Panc1 (cell line): ENCODE results near the gene KAT6B. TPM values are rescaled to one million over a fixed set of nuclear protein-coding genes. Genes with fewer than 3 reads are reported as not detected.

ENCODE experiments used
- ATAC-seq: fragments of 200-7000 bp; cut with Tn5 transposase; 2 replicates; pipeline ENCODE4 v1.9.1; 2020; ENCODE audit warnings: mild to moderate bottlenecking, moderate library complexity
- BruUV-seq: library from RNA; stranded (reverse); fragments of 400-500 nt; replicated peaks from 2 replicates; lab custom pipeline; 2021; lab: Mats Ljungman, UMichigan
- CTCF ChIA-PET: fragments of 300-600 bp; sonication (Branson Sonifier 250); formaldehyde crosslinking; loops from one replicate; lab custom pipeline; 2022; ENCODE audit warnings: antibody characterized with exemption; lab: Charles Lee
- POLR2A ChIA-PET: fragments of 300-600 bp; sonication (Branson Sonifier 250); formaldehyde crosslinking; loops from one replicate; lab custom pipeline; 2022; ENCODE audit warnings: antibody characterized with exemption; lab: Charles Lee
- DNase-seq: peaks from one replicate; pipeline ENCODE4 v3.0.0-alpha.2; 2010; ENCODE audit warnings: low read depth, low spot score
- H3K27ac ChIP-seq: 2 replicates; pipeline ENCODE4 v1.5.1; 2011; ENCODE audit warnings: mild to moderate bottlenecking, low read length, inconsistent platforms
- H3K27me3 ChIP-seq: fragments of 200-500 bp; sonication (Bioruptor generic); 2 replicates; pipeline ENCODE4 v1.6.0; 2014; ENCODE audit warnings: low read length, inconsistent platforms; ENCODE audit not compliant: control insufficient read depth, insufficient read depth
- H3K36me3 ChIP-seq: fragments of 200-500 bp; sonication (Bioruptor generic); 2 replicates; pipeline ENCODE4 v1.5.1; 2014; ENCODE audit warnings: inconsistent platforms, mild to moderate bottlenecking, low read length, moderate library complexity; ENCODE audit not compliant: control insufficient read depth, insufficient read depth
- H3K4me1 ChIP-seq: 2 replicates; pipeline ENCODE4 v1.5.1; 2011; ENCODE audit warnings: inconsistent platforms, mild to moderate bottlenecking, low read length, moderate library complexity; ENCODE audit not compliant: control insufficient read depth, insufficient read depth
- H3K4me3 ChIP-seq, 2 experiments: 2 replicates each; pipeline ENCODE4 v1.5.1; 2011 to 2012; ENCODE audit warnings: low read depth in 2 of 2, low read length in 2 of 2, mild to moderate bottlenecking in 2 of 2, inconsistent platforms in 1 of 2, moderate library complexity in 1 of 2
- H3K9me3 ChIP-seq: fragments of 200-500 bp; sonication (Bioruptor generic); 2 replicates; pipeline ENCODE4 v1.5.1; 2014; ENCODE audit warnings: low read depth, mild to moderate bottlenecking, inconsistent platforms, low read length, moderate library complexity; ENCODE audit not compliant: control insufficient read depth, insufficient read depth
- POLR2AphosphoS5 ChIP-seq: IDR thresholded peaks from 2 replicates; pipeline ENCODE4 v1.6.1; 2012; ENCODE audit warnings: mild to moderate bottlenecking, low read depth, low read length, moderate library complexity
- SIN3A ChIP-seq: IDR thresholded peaks from 2 replicates; pipeline ENCODE4 v1.6.1; 2012; ENCODE audit warnings: low read depth, mild to moderate bottlenecking, low read length, moderate library complexity, borderline replicate concordance; ENCODE audit not compliant: insufficient read depth
- TCF7L2 ChIP-seq: IDR thresholded peaks from 2 replicates; pipeline ENCODE4 v1.6.1; 2011; ENCODE audit warnings: mild to moderate bottlenecking, low read depth, low read length, inconsistent platforms
- in situ Hi-C: cut with HindIII; loops from 2 replicates; pipeline ENCODE4 v1.10.0; 2016; ENCODE audit warnings: low sequenced_read_pairs, low pct_unique_long_range_greater_than_20kb
- intact Hi-C: fragments of 100-400 bp; cut with micrococcal nuclease; formaldehyde crosslinking; loops from one replicate; pipeline ENCODE4 v1.10.0; 2022; ENCODE audit not compliant: unreplicated experiment
- total RNA-seq: library from RNA; stranded (reverse); gene quantifications from one replicate; pipeline ENCODE4 v1.2.1, GENCODE V29; 2021; ENCODE audit not compliant: unreplicated experiment
- TF ChIP-seq, protein P1 (sequence below), 2 experiments: IDR thresholded peaks; 2 replicates each; pipeline ENCODE4 v1.6.1; 2011 to 2012; ENCODE audit warnings: low read depth in 2 of 2, control low read depth in 1 of 2, low read length in 1 of 2, mild to moderate bottlenecking in 1 of 2, moderate library complexity in 1 of 2; ENCODE audit not compliant: insufficient read depth in 1 of 2
- TF ChIP-seq, protein P2 (sequence below): fragments of 450-650 bp; IDR thresholded peaks from 2 replicates; pipeline ENCODE4 v1.5.1; 2017; ENCODE audit warnings: mild to moderate bottlenecking

KAT6B gene
- total RNA-seq, 1 experiment from 2014 or later, result 31.1 TPM

DNA sequence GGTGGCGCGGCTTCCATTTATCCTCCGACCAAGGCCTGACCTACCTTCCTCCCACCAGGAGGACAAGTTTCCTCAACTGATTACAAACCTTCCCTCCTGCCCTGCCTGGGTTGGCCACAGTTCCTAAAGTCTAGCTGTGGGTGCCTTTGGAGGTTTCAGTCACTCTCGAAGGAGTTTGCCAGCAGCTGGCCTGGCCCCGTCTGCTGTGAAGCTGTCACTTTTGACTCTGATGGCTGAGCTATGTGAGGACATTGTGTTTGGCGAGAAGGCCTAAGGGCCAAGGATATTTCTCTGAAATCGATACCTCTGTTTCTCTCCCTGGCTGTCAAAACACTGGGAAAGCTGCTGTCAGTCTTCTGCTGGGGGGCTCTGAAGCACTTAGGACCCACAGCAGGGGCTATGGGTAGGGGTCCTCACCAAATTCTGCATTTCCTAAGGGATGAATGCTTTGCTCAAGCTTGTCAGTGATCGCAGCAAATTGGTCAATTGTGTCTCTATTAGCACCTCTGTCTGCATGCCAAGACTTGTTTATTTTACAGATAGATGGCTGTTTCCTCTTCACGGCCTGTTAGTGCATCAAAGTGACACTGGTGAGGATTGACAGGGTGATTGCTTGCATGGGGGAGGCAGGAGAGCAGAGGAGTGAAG is 253.2 kb downstream of the KAT6B start:
- in situ Hi-C loops (no loop called here), intact Hi-C loops (loop anchor here (10.0 kb wide), 1 partner anchor 255 kb away; the partner anchor contains the start of gene KAT6B)
- no TSS peak for BruUV-seq
- CTCF ChIA-PET, result no interaction called here
- Histone ChIP-seq H3K27me3 (no peaks in the 10 kb centered on the region), H3K36me3 (no peaks in the 10 kb centered on the region), H3K4me3 (no peak overlapping the region), H3K27ac (no peak overlapping the region), H3K4me1 (peaks cover under 1% of the 10 kb centered on the region; the same call in 1 of the 2 replicates), H3K9me3 (no peaks in the 10 kb centered on the region)
- TF ChIP-seq POLR2AphosphoS5 (no peak), SIN3A (no peak), TCF7L2 (no peak)
- TF ChIP-seq, protein P1, sequence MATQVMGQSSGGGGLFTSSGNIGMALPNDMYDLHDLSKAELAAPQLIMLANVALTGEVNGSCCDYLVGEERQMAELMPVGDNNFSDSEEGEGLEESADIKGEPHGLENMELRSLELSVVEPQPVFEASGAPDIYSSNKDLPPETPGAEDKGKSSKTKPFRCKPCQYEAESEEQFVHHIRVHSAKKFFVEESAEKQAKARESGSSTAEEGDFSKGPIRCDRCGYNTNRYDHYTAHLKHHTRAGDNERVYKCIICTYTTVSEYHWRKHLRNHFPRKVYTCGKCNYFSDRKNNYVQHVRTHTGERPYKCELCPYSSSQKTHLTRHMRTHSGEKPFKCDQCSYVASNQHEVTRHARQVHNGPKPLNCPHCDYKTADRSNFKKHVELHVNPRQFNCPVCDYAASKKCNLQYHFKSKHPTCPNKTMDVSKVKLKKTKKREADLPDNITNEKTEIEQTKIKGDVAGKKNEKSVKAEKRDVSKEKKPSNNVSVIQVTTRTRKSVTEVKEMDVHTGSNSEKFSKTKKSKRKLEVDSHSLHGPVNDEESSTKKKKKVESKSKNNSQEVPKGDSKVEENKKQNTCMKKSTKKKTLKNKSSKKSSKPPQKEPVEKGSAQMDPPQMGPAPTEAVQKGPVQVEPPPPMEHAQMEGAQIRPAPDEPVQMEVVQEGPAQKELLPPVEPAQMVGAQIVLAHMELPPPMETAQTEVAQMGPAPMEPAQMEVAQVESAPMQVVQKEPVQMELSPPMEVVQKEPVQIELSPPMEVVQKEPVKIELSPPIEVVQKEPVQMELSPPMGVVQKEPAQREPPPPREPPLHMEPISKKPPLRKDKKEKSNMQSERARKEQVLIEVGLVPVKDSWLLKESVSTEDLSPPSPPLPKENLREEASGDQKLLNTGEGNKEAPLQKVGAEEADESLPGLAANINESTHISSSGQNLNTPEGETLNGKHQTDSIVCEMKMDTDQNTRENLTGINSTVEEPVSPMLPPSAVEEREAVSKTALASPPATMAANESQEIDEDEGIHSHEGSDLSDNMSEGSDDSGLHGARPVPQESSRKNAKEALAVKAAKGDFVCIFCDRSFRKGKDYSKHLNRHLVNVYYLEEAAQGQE (IDR thresholded peaks at IDR 0.05; ENCODE audit: insufficient read depth in 1 of 2, low read depth in 2 of 2, low read length in 1 of 2), result no peak
- TF ChIP-seq, protein P2, sequence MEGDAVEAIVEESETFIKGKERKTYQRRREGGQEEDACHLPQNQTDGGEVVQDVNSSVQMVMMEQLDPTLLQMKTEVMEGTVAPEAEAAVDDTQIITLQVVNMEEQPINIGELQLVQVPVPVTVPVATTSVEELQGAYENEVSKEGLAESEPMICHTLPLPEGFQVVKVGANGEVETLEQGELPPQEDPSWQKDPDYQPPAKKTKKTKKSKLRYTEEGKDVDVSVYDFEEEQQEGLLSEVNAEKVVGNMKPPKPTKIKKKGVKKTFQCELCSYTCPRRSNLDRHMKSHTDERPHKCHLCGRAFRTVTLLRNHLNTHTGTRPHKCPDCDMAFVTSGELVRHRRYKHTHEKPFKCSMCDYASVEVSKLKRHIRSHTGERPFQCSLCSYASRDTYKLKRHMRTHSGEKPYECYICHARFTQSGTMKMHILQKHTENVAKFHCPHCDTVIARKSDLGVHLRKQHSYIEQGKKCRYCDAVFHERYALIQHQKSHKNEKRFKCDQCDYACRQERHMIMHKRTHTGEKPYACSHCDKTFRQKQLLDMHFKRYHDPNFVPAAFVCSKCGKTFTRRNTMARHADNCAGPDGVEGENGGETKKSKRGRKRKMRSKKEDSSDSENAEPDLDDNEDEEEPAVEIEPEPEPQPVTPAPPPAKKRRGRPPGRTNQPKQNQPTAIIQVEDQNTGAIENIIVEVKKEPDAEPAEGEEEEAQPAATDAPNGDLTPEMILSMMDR, result no peak
- DNase-seq, result no peak
- no peak for ATAC-seq
- POLR2A ChIA-PET, result interaction anchor here (0.6 kb wide), 1 partner anchor 344 kb away, joined by 7 read pairs; no protein-coding TSS in a partner anchor

DNA sequence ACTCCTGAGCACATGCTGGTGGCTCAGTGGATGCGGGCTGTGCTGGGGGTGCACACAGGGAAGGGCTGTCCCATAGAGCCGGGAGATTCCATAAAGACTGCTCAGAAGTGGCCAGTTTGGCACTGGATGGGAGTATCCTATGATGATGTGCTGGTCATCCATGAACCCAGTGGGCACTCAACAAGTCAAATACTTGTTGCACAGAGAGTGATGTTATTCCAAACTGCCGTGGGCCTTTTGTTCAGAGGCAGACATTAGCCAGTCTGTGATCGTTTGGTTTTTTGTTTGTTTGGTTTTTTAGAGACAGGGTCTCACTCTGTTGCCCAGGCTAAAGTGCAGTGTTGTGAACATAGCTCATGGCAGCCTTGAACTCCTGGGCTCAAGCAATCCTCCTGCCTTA is 254.2 kb downstream of the KAT6B start:
- ChIA-PET CTCF (no interaction called here), POLR2A (no interaction called here)
- ATAC-seq, result no peak
- Histone ChIP-seq H3K4me1 (peaks cover 4% of the 10 kb centered on the region; the same call in 1 of the 2 replicates), H3K36me3 (no peaks in the 10 kb centered on the region), H3K27ac (no peak overlapping the region), H3K4me3 (no peak overlapping the region), H3K9me3 (no peaks in the 10 kb centered on the region), H3K27me3 (no peaks in the 10 kb centered on the region)
- BruUV-seq, result no TSS peak
- no peak for DNase-seq
- in situ Hi-C loops, result no loop called here
- intact Hi-C loops, result loop anchor here (10.0 kb wide), 1 partner anchor 256 kb away; the partner anchor contains the start of gene KAT6B
- TF ChIP-seq, protein P2, result no peak
- TF ChIP-seq, protein P1 (IDR thresholded peaks at IDR 0.05; ENCODE audit: insufficient read depth in 1 of 2, low read depth in 2 of 2, low read length in 1 of 2), result no peak
- TF ChIP-seq TCF7L2 (no peak), POLR2AphosphoS5 (no peak), SIN3A (no peak)
